Ovary (tissue), 3 donors: ENCODE results near the gene ELL2.

ENCODE experiments used
- EP300 ChIP-seq: sonication (generic); formaldehyde crosslinking; IDR thresholded peaks from one replicate; pipeline ENCODE4 v1.6.1; 2017; ENCODE audit warnings: antibody characterized with exemption
- TF ChIP-seq, protein P1 (sequence below), 3 donors: fragments of 450-650 bp in 2 of 3; fragments of 200-600 bp in 1 of 3; IDR thresholded peaks; one replicate each; pipeline versions ENCODE4 v1.5.1 to v1.8.0; 2016 to 2022; ENCODE audit warnings: antibody characterized with exemption in 3 of 3, mild to moderate bottlenecking in 1 of 3
- donor health status: DM: no; HTN: no; CAD: no.

DNA sequence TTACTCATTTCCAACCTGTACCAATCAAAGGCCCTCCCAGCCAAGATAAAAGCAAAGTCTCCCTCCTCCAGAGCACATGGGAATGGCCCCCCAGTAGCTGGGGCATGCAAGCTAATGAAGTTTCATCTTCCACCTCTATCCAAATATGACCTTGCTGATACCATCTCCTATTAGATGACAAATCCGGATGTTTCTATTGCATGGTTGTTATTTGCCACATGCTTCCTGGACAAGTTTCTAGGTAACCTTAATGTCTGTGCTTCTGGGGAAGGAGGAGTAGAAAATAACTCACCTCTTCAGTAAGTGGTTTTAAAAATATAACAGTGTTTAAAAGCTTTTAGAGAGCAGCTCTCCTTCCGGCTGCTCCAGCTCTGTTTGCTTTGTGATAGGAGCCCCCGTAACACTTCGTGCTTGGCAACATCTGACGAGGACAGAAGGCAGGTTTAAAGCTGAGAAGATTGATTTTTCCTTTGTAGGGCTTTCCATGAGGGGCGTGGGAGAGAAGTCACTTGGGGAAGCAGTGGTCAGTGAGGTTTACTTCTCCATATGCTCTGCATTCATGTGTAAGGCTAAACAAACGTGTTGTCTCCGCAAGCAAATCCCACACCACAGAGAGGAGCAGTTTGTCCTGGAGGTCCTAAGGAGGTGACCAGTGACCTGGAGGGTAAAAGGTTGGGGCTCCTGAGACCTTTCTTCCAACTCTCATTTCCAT, 98.8 kb downstream of the ELL2 start:
- TF ChIP-seq EP300, result no peak
- TF ChIP-seq, protein P1, sequence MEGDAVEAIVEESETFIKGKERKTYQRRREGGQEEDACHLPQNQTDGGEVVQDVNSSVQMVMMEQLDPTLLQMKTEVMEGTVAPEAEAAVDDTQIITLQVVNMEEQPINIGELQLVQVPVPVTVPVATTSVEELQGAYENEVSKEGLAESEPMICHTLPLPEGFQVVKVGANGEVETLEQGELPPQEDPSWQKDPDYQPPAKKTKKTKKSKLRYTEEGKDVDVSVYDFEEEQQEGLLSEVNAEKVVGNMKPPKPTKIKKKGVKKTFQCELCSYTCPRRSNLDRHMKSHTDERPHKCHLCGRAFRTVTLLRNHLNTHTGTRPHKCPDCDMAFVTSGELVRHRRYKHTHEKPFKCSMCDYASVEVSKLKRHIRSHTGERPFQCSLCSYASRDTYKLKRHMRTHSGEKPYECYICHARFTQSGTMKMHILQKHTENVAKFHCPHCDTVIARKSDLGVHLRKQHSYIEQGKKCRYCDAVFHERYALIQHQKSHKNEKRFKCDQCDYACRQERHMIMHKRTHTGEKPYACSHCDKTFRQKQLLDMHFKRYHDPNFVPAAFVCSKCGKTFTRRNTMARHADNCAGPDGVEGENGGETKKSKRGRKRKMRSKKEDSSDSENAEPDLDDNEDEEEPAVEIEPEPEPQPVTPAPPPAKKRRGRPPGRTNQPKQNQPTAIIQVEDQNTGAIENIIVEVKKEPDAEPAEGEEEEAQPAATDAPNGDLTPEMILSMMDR (IDR thresholded peaks at IDR 0.05), result no peak
